ENCODE results near the gene TMEM185B. TPM values are rescaled to one million over a fixed set of nuclear protein-coding genes. Genes with fewer than 3 reads are reported as not detected.

The TMEM185B gene
- total RNA-seq, 1 experiment from 2014 or later: 69.9 TPM

- Histone ChIP-seq H3K9me3 (no peaks in the 10 kb centered on the region; the same call in none of the 2 replicates), H3K4me1 (0 out of 2 replicates have a peak, but pooled peaks cover 9% of the 10 kb centered on the region), H3K27me3 (replicated peaks; ENCODE audit: control insufficient read depth, insufficient read depth, low read length) (no peaks in the 10 kb centered on the region), H3K4me3 (ENCODE audit: low read depth, low read length) (no peak overlapping the region), H3K36me3 (ENCODE audit: control insufficient read depth, insufficient read depth, low read length) (peaks cover 2% of the 10 kb centered on the region)
- intact Hi-C loops (cut with micrococcal nuclease; ENCODE audit: unreplicated experiment): no loop called here
- Mint-ChIP-seq H3K9me3 (ENCODE audit: unreplicated experiment) (peaks cover 13% of the 10 kb centered on the region), H3K27ac (ENCODE audit: unreplicated experiment) (no peak overlapping the region), H3K27me3 (ENCODE audit: insufficient read depth, unreplicated experiment) (no peaks in the 10 kb centered on the region), H3K4me3 (ENCODE audit: unreplicated experiment) (no peak overlapping the region), H3K4me1 (ENCODE audit: low read depth, unreplicated experiment) (peaks cover 39% of the 10 kb centered on the region), H3K36me3 (ENCODE audit: insufficient read depth, unreplicated experiment) (peaks cover 15% of the 10 kb centered on the region)
- no peak for TF ChIP-seq CTCF (IDR thresholded peaks at IDR 0.05; ENCODE audit: insufficient read depth in 1 of 2, low read depth in 1 of 2, low read length in 1 of 2, severe bottlenecking in 1 of 2, unreplicated experiment in 1 of 2)
- no TSS peak for BruUV-seq (replicated peaks)
- ChIA-PET POLR2A (no interaction called here), CTCF (interaction anchor here (0.6 kb wide), 1 partner anchor 54 kb away, joined by 3 read pairs; no protein-coding TSS in a partner anchor)
- no peak for DNase-seq
These were observed 35.0 kb upstream of the TMEM185B start for GRCh38 chr2:120258196-120258595.

GRCh38 chr2:120257522-120257921, 34.3 kb upstream of the TMEM185B start:
- no peaks in the 10 kb centered on the region for H3K27me3 ChIP-seq (replicated peaks; ENCODE audit: control insufficient read depth, insufficient read depth, low read length)
- CTCF ChIA-PET: no interaction called here
- H3K4me1 ChIP-seq: 0 out of 2 replicates have a peak, but pooled peaks cover 9% of the 10 kb centered on the region
- peaks cover 2% of the 10 kb centered on the region for H3K36me3 ChIP-seq (ENCODE audit: control insufficient read depth, insufficient read depth, low read length)
- H3K4me3 Mint-ChIP-seq (ENCODE audit: unreplicated experiment): no peak overlapping the region
- no peak overlapping the region for H3K4me3 ChIP-seq (ENCODE audit: low read depth, low read length)
- no peaks in the 10 kb centered on the region for H3K27me3 Mint-ChIP-seq (ENCODE audit: insufficient read depth, unreplicated experiment)
- no peak overlapping the region for H3K27ac Mint-ChIP-seq (ENCODE audit: unreplicated experiment)
- no peak for TF ChIP-seq CTCF (IDR thresholded peaks at IDR 0.05; ENCODE audit: insufficient read depth in 1 of 2, low read depth in 1 of 2, low read length in 1 of 2, severe bottlenecking in 1 of 2, unreplicated experiment in 1 of 2)
- H3K4me1 Mint-ChIP-seq (ENCODE audit: low read depth, unreplicated experiment): peaks cover 39% of the 10 kb centered on the region
- POLR2A ChIA-PET: interaction anchor here (0.7 kb wide), 1 partner anchor 11 kb away, joined by 3 read pairs; no protein-coding TSS in a partner anchor
- peaks cover 13% of the 10 kb centered on the region for H3K9me3 Mint-ChIP-seq (ENCODE audit: unreplicated experiment)
- no peaks in the 10 kb centered on the region; the same call in none of the 2 replicates for H3K9me3 ChIP-seq
- BruUV-seq (replicated peaks): no TSS peak
- DNase-seq: no peak
- intact Hi-C loops (cut with micrococcal nuclease; ENCODE audit: unreplicated experiment): no loop called here
- H3K36me3 Mint-ChIP-seq (ENCODE audit: insufficient read depth, unreplicated experiment): peaks cover 18% of the 10 kb centered on the region

- Histone ChIP-seq H3K27me3 (replicated peaks; ENCODE audit: control insufficient read depth, insufficient read depth, low read length) (no peaks in the 10 kb centered on the region), H3K4me3 (ENCODE audit: low read depth, low read length) (no peak overlapping the region), H3K36me3 (ENCODE audit: control insufficient read depth, insufficient read depth, low read length) (peaks cover 2% of the 10 kb centered on the region), H3K9me3 (no peaks in the 10 kb centered on the region; the same call in none of the 2 replicates), H3K4me1 (peaks cover 12% of the 10 kb centered on the region)
- no TSS peak for BruUV-seq (replicated peaks)
- no peak for DNase-seq
- intact Hi-C loops (cut with micrococcal nuclease; ENCODE audit: unreplicated experiment): no loop called here
- H3K4me1 Mint-ChIP-seq (ENCODE audit: low read depth, unreplicated experiment): peaks cover 39% of the 10 kb centered on the region
- no peaks in the 10 kb centered on the region for H3K27me3 Mint-ChIP-seq (ENCODE audit: insufficient read depth, unreplicated experiment)
- H3K9me3 Mint-ChIP-seq (ENCODE audit: unreplicated experiment): peaks cover 13% of the 10 kb centered on the region
- no peak for TF ChIP-seq CTCF (IDR thresholded peaks at IDR 0.05; ENCODE audit: insufficient read depth in 1 of 2, low read depth in 1 of 2, low read length in 1 of 2, severe bottlenecking in 1 of 2, unreplicated experiment in 1 of 2)
- no peak overlapping the region for H3K27ac Mint-ChIP-seq (ENCODE audit: unreplicated experiment)
- H3K36me3 Mint-ChIP-seq (ENCODE audit: insufficient read depth, unreplicated experiment): peaks cover 21% of the 10 kb centered on the region
- no peak overlapping the region for H3K4me3 Mint-ChIP-seq (ENCODE audit: unreplicated experiment)
- ChIA-PET CTCF (no interaction called here), POLR2A (interaction anchor here (0.5 to 0.6 kb wide), 2 partner anchors 144 to 163 kb away, joined by 3 to 4 read pairs; no protein-coding TSS in a partner anchor)
These were observed 33.4 kb upstream of the TMEM185B start for GRCh38 chr2:120256651-120257000.

Data from Caco-2 (cell line).